Liver (tissue), 9 donors: ENCODE measurements around the gene DHRS11. TPM values are rescaled to one million over a fixed set of nuclear protein-coding genes. Genes with fewer than 3 reads are reported as not detected.

ENCODE experiments used
- DNase-seq: peaks from one replicate; pipeline ENCODE4 v3.0.0-alpha.2; 2017; ENCODE audit warnings: low spot score
- H3K27ac ChIP-seq, 2 donors: one replicate each; pipeline ENCODE4 v1.7.0; 2013; ENCODE audit warnings: inconsistent platforms in 2 of 2, low read length in 2 of 2, control low read depth in 1 of 2, low read depth in 1 of 2, mild to moderate bottlenecking in 1 of 2
- H3K27me3 ChIP-seq, 4 donors: one replicate each; pipeline versions ENCODE4 v1.6.1 to v1.7.0; 2013; ENCODE audit warnings: low read length in 3 of 4, inconsistent platforms in 1 of 4, mild to moderate bottlenecking in 1 of 4, moderate library complexity in 1 of 4; ENCODE audit not compliant: control insufficient read depth in 4 of 4, insufficient read depth in 4 of 4
- H3K36me3 ChIP-seq, 4 donors: one replicate each; pipeline versions ENCODE4 v1.6.1 to v1.7.0; 2013; ENCODE audit warnings: low read length in 3 of 4, mild to moderate bottlenecking in 3 of 4, low read depth in 1 of 4, moderate library complexity in 1 of 4; ENCODE audit not compliant: control insufficient read depth in 4 of 4, insufficient read depth in 3 of 4
- H3K4me1 ChIP-seq, 4 donors: one replicate each; pipeline versions ENCODE4 v1.6.1 to v1.7.0; 2013; ENCODE audit warnings: low read length in 3 of 4, mild to moderate bottlenecking in 3 of 4, moderate library complexity in 1 of 4; ENCODE audit not compliant: control insufficient read depth in 4 of 4, insufficient read depth in 4 of 4
- H3K4me3 ChIP-seq, 3 donors: one replicate each; pipeline versions ENCODE4 v1.6.1 to v1.7.0; 2013; ENCODE audit warnings: low read length in 3 of 3, control low read depth in 1 of 3, low read depth in 1 of 3, mild to moderate bottlenecking in 1 of 3
- H3K9ac ChIP-seq, 2 donors: one replicate each; pipeline ENCODE4 v1.7.0; 2013; ENCODE audit warnings: low read length in 2 of 2, mild to moderate bottlenecking in 2 of 2, moderate library complexity in 2 of 2, control low read depth in 1 of 2, low read depth in 1 of 2
- H3K9me3 ChIP-seq, 4 donors: one replicate each; pipeline versions ENCODE4 v1.6.1 to v1.7.0; 2013; ENCODE audit warnings: low read length in 3 of 4; ENCODE audit not compliant: control insufficient read depth in 4 of 4
- ATF3 ChIP-seq: IDR thresholded peaks from 2 replicates; pipeline ENCODE4 v1.6.1; 2016; ENCODE audit warnings: antibody characterized with exemption
- CTCF ChIP-seq: fragments of 150-350 bp; IDR thresholded peaks from 2 replicates; pipeline ENCODE4 v1.5.1; 2017; ENCODE audit warnings: improper control_type of control experiment, low read depth, low read length; ENCODE audit not compliant: missing input control
- EGR1 ChIP-seq, 2 donors: IDR thresholded peaks; 2 replicates each; pipeline ENCODE4 v1.6.1; 2016 to 2018; ENCODE audit warnings: antibody characterized with exemption in 2 of 2, low read depth in 2 of 2
- FOXA1 ChIP-seq: IDR thresholded peaks from 2 replicates; pipeline ENCODE4 v1.6.1; 2016; ENCODE audit warnings: antibody characterized with exemption
- FOXA2 ChIP-seq: IDR thresholded peaks from 2 replicates; pipeline ENCODE4 v1.6.1; 2016; ENCODE audit warnings: antibody characterized with exemption
- HNF4G ChIP-seq: IDR thresholded peaks from 2 replicates; pipeline ENCODE4 v1.6.1; 2016; ENCODE audit warnings: antibody characterized with exemption
- MAX ChIP-seq: IDR thresholded peaks from 2 replicates; pipeline ENCODE4 v1.6.1; 2016; ENCODE audit warnings: antibody characterized with exemption
- REST ChIP-seq: IDR thresholded peaks from 2 replicates; pipeline ENCODE4 v1.6.1; 2016; ENCODE audit warnings: antibody characterized with exemption, mild to moderate bottlenecking
- SP1 ChIP-seq: IDR thresholded peaks from 2 replicates; pipeline ENCODE4 v1.6.1; 2018; ENCODE audit warnings: antibody characterized with exemption, mild to moderate bottlenecking
- YY1 ChIP-seq: IDR thresholded peaks from 2 replicates; pipeline ENCODE4 v1.6.1; 2016; ENCODE audit warnings: antibody characterized with exemption, mild to moderate bottlenecking
- WGBS: extraction: QIAGEN DNeasy Blood & Tissue Kit; methylation state at CpG from one replicate; pipeline ENCODE4 v1.1.7; 2013; 5-methylcytosine and 5-hydroxymethylcytosine counted together
- polyA plus RNA-seq, 2 donors: library from polyadenylated mRNA; stranded (reverse) in 1 of 2; unstranded in 1 of 2; fragments of 200-250 nt in 1 of 2; fragments of >200 nt in 1 of 2; fragmentation: Nextera tagmentation in 1 of 2; extraction: Ambion mirVana in 1 of 2; gene quantifications; one replicate each; pipeline versions ENCODE4 v1.2.1 to v1.2.3, GENCODE V29; 2013 to 2015
- total RNA-seq, 2 donors: library from RNA; depleted of rRNA; stranded (reverse); fragments of >200 nt; gene quantifications; one replicate each; pipeline ENCODE4 v1.2.3, GENCODE V29; 2014
- donor health status: healthy.
- donor health status: healthy.
- donor health status: healthy.
- donor health status: healthy.
- donor health status: healthy.

DHRS11 gene
- total and polyA plus RNA-seq, 4 donors, result 4.2 to 8.0 (median 6.5) TPM

- TF ChIP-seq CTCF (no peak), FOXA2 (no peak), SP1 (no peak), REST (no peak), EGR1 (IDR thresholded peaks at IDR 0.05; ENCODE audit: low read depth in 2 of 2) (no peak)
- Histone ChIP-seq H3K27me3 (no peaks in the 10 kb centered on the region), H3K27ac (no peak overlapping the region), H3K9me3 (no peaks in the 10 kb centered on the region), H3K36me3 (peaks cover 0 to 11% (median 7%) of the 10 kb centered on the region in 4 donors), H3K4me1 (peaks cover 5 to 22% (median 8%) of the 10 kb centered on the region in 4 donors), H3K4me3 (peak overlapping the region in 1 of 3 donors; percentile 95), H3K9ac (no peak overlapping the region)
- WGBS, result 48% methylated on average over 4 of the region's 4 CpGs
- DNase-seq, result no peak
Measured at GRCh38 chr17:36592716-36593321, 1.1 kb downstream of the DHRS11 start.

- Histone ChIP-seq H3K4me3 (no peak overlapping the region), H3K9me3 (no peaks in the 10 kb centered on the region), H3K9ac (no peak overlapping the region), H3K27ac (no peak overlapping the region), H3K36me3 (peaks cover 0 to 6% (median 2%) of the 10 kb centered on the region in 4 donors), H3K4me1 (peaks cover 5 to 22% (median 8%) of the 10 kb centered on the region in 4 donors), H3K27me3 (no peaks in the 10 kb centered on the region)
- 81% methylated on average over 8 of the region's 8 CpGs for WGBS
- DNase-seq, result no peak
- TF ChIP-seq HNF4G (no peak), MAX (no peak), YY1 (no peak), FOXA1 (no peak), ATF3 (no peak), REST (no peak), CTCF (no peak)
Measured at GRCh38 chr17:36593656-36594316, 2.1 kb downstream of the DHRS11 start.
